ENCODE measurements around the gene DOLK.

Gene DOLK

GRCh38 chr9:128906741-128907140 lies 40.7 kb downstream of the DOLK start:
- H3K4me3 ChIP-seq (ENCODE audit: low read length), result no peak overlapping the region
- no peak for TF ChIP-seq ZNF274 (IDR thresholded peaks at IDR 0.05; ENCODE audit: low read depth, low read length)

- no peak overlapping the region for H3K4me3 ChIP-seq (ENCODE audit: low read length)
- TF ChIP-seq ZNF274 (IDR thresholded peaks at IDR 0.05; ENCODE audit: low read depth, low read length), result no peak
Observed at GRCh38 chr9:128905964-128906363, 41.4 kb downstream of the DOLK start.

GRCh38 chr9:128903871-128904620 lies 43.4 kb downstream of the DOLK start:
- no peak for TF ChIP-seq ZNF274 (IDR thresholded peaks at IDR 0.05; ENCODE audit: low read depth, low read length)
- no peak overlapping the region for H3K4me3 ChIP-seq (ENCODE audit: low read length)

GRCh38 chr9:128903079-128903461 lies 44.3 kb downstream of the DOLK start:
- no peak overlapping the region for H3K4me3 ChIP-seq (ENCODE audit: low read length)
- TF ChIP-seq ZNF274 (IDR thresholded peaks at IDR 0.05; ENCODE audit: low read depth, low read length), result no peak

- no peak for TF ChIP-seq ZNF274 (IDR thresholded peaks at IDR 0.05; ENCODE audit: low read depth, low read length)
- no peak overlapping the region for H3K4me3 ChIP-seq (ENCODE audit: low read length)
Observed at GRCh38 chr9:128902351-128903078, 44.9 kb downstream of the DOLK start.

- H3K4me3 ChIP-seq (ENCODE audit: low read length), result no peak overlapping the region
- TF ChIP-seq ZNF274 (IDR thresholded peaks at IDR 0.05; ENCODE audit: low read depth, low read length), result no peak
Observed at GRCh38 chr9:128901822-128902221, 45.6 kb downstream of the DOLK start.

- no peak overlapping the region for H3K4me3 ChIP-seq (ENCODE audit: low read length)
- no peak for TF ChIP-seq ZNF274 (IDR thresholded peaks at IDR 0.05; ENCODE audit: low read depth, low read length)
Observed at GRCh38 chr9:128901379-128901778, 46.0 kb downstream of the DOLK start.

GRCh38 chr9:128899566-128900322 lies 47.7 kb downstream of the DOLK start:
- no peak for TF ChIP-seq ZNF274 (IDR thresholded peaks at IDR 0.05; ENCODE audit: low read depth, low read length)
- H3K4me3 ChIP-seq (ENCODE audit: low read length), result no peak overlapping the region

- no peak overlapping the region for H3K4me3 ChIP-seq (ENCODE audit: low read length)
- no peak for TF ChIP-seq ZNF274 (IDR thresholded peaks at IDR 0.05; ENCODE audit: low read depth, low read length)
Observed at GRCh38 chr9:128898845-128899565, 48.4 kb downstream of the DOLK start.

GRCh38 chr9:128898382-128898781 lies 49.0 kb downstream of the DOLK start:
- H3K4me3 ChIP-seq (ENCODE audit: low read length), result no peak overlapping the region
- no peak for TF ChIP-seq ZNF274 (IDR thresholded peaks at IDR 0.05; ENCODE audit: low read depth, low read length)

GRCh38 chr9:128895556-128895955 lies 51.8 kb downstream of the DOLK start:
- TF ChIP-seq ZNF274 (IDR thresholded peaks at IDR 0.05; ENCODE audit: low read depth, low read length), result no peak
- H3K4me3 ChIP-seq (ENCODE audit: low read length), result no peak overlapping the region

All from GM08714 (cell line).